ENCODE data around the gene CDH11. TPM values are rescaled to one million over a fixed set of nuclear protein-coding genes. Genes with fewer than 3 reads are reported as not detected.

Gene CDH11
- total RNA-seq, 1 donor from 2014 or later, result 145 TPM

DNA sequence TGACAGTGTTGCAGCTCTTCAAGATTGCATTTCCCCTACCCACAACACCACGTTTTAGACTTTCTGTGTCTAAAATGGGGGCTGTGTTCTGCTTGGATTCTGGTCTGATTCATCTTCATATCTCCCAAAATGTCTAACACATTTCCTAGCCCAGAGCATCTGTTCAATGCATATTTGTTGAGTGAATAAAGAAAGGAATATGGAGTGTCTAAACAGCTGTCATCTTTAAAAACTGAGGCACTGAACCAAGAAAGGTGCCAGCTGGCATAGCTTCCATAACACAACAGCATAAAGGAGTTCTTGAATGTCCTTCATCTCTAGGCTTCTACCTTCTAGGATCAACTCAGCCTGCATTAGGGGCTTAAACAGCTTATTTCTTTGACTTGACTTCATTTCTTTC is 67.4 kb downstream of the CDH11 start:
- no peak for DNase-seq (ENCODE audit: low spot score in 2 of 2)
- intact Hi-C loops (cut with DNase I), result no loop called here
- no peaks in the 10 kb centered on the region for H3K9me3 ChIP-seq
- no peaks in the 10 kb centered on the region for H3K27me3 ChIP-seq
- no peak overlapping the region for H3K27ac ChIP-seq
- H3K4me3 ChIP-seq, result no peak overlapping the region
- TF ChIP-seq, protein P1, sequence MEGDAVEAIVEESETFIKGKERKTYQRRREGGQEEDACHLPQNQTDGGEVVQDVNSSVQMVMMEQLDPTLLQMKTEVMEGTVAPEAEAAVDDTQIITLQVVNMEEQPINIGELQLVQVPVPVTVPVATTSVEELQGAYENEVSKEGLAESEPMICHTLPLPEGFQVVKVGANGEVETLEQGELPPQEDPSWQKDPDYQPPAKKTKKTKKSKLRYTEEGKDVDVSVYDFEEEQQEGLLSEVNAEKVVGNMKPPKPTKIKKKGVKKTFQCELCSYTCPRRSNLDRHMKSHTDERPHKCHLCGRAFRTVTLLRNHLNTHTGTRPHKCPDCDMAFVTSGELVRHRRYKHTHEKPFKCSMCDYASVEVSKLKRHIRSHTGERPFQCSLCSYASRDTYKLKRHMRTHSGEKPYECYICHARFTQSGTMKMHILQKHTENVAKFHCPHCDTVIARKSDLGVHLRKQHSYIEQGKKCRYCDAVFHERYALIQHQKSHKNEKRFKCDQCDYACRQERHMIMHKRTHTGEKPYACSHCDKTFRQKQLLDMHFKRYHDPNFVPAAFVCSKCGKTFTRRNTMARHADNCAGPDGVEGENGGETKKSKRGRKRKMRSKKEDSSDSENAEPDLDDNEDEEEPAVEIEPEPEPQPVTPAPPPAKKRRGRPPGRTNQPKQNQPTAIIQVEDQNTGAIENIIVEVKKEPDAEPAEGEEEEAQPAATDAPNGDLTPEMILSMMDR (IDR thresholded peaks at IDR 0.05), result no peak
- peaks cover 0 to 15% of the 10 kb centered on the region in 2 donors for H3K36me3 ChIP-seq
- H3K4me1 ChIP-seq, result no peaks in the 10 kb centered on the region

DNA sequence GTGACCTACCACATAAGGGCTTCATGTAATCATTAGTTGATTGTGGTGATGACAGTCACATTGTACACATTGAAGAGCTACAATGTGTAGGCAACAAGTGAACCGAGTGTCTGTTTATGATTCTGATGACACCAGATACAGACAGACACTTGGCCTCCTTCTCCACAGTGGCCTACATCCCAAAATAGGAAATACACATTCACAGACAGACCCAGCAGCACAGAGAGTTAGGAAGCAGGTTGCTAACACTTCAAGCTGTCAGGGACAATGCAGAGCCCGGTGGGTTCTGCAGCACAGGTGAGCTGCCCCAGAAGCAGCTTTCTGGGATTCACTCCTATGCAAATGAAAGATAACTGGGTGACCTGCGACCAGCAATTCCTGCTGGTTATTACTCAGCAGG is 72.2 kb downstream of the CDH11 start:
- Histone ChIP-seq H3K27me3 (no peaks in the 10 kb centered on the region), H3K4me1 (no peaks in the 10 kb centered on the region), H3K9me3 (no peaks in the 10 kb centered on the region), H3K27ac (no peak overlapping the region), H3K36me3 (peaks cover 0 to 15% of the 10 kb centered on the region in 2 donors), H3K4me3 (no peak overlapping the region)
- TF ChIP-seq, protein P1 (IDR thresholded peaks at IDR 0.05), result no peak
- intact Hi-C loops (cut with DNase I), result no loop called here
- no peak for DNase-seq (ENCODE audit: low spot score in 2 of 2)

GRCh38 chr16:65045961-65046360 is 75.9 kb downstream of the CDH11 start:
- no peak for DNase-seq (ENCODE audit: low spot score in 2 of 2)
- H3K36me3 ChIP-seq, result peaks cover 0 to 3% of the 10 kb centered on the region in 2 donors
- H3K27me3 ChIP-seq, result no peaks in the 10 kb centered on the region
- H3K9me3 ChIP-seq, result no peaks in the 10 kb centered on the region
- H3K4me1 ChIP-seq, result no peaks in the 10 kb centered on the region
- intact Hi-C loops (cut with DNase I), result no loop called here
- no peak overlapping the region for H3K4me3 ChIP-seq
- no peak overlapping the region for H3K27ac ChIP-seq
- TF ChIP-seq, protein P1 (IDR thresholded peaks at IDR 0.05), result no peak

GRCh38 chr16:65044873-65045272 is 77.0 kb downstream of the CDH11 start:
- Histone ChIP-seq H3K4me3 (no peak overlapping the region), H3K9me3 (no peaks in the 10 kb centered on the region), H3K4me1 (no peaks in the 10 kb centered on the region), H3K27ac (no peak overlapping the region), H3K36me3 (no peaks in the 10 kb centered on the region), H3K27me3 (no peaks in the 10 kb centered on the region)
- TF ChIP-seq, protein P1 (IDR thresholded peaks at IDR 0.05), result no peak
- no peak for DNase-seq (ENCODE audit: low spot score in 2 of 2)
- intact Hi-C loops (cut with DNase I), result no loop called here

DNA sequence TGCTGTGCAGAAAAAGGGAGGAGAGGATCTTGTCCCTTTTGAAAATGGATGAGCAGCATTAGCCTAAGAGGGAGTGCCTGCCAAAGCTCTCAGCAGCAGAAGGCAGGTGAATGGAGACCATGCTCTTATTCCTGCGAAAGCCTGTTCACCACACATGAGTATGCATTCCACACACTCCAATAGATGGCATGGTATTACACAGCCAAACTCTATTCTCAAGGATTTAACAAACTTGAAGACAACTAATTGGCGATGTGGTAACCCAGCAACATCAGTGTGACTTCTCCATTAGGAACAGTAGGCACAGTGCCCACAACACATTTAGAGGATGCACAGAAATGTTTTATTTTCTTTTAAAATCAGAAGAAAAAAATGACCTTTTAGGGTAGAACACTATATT is 77.8 kb downstream of the CDH11 start:
- TF ChIP-seq, protein P1 (IDR thresholded peaks at IDR 0.05), result no peak
- intact Hi-C loops (cut with DNase I), result no loop called here
- H3K4me1 ChIP-seq, result no peaks in the 10 kb centered on the region
- H3K36me3 ChIP-seq, result no peaks in the 10 kb centered on the region
- no peak for DNase-seq (ENCODE audit: low spot score in 2 of 2)
- H3K27ac ChIP-seq, result no peak overlapping the region
- no peaks in the 10 kb centered on the region for H3K27me3 ChIP-seq
- H3K9me3 ChIP-seq, result no peaks in the 10 kb centered on the region
- no peak overlapping the region for H3K4me3 ChIP-seq
